Vagina (tissue), 2 donors: Measurements from ENCODE around the gene RPTOR. TPM values are rescaled to one million over a fixed set of nuclear protein-coding genes. Genes with fewer than 3 reads are reported as not detected.

Experiments
- DNase-seq, 2 donors: peaks; one replicate each; pipeline ENCODE4 v3.0.0-alpha.2; 2017; ENCODE audit errors: extremely low spot score in 2 of 2
- H3K27ac ChIP-seq: fragments of 200-600 bp; sonication (generic); one replicate; pipeline ENCODE4 v1.5.1; 2019
- H3K27me3 ChIP-seq: fragments of 200-600 bp; sonication (generic); one replicate; pipeline ENCODE4 v1.5.1; 2019
- H3K36me3 ChIP-seq, 2 donors: fragments of 200-600 bp; sonication (generic); one replicate each; pipeline ENCODE4 v1.5.1; 2017 to 2019
- H3K4me1 ChIP-seq: fragments of 200-600 bp; sonication (generic); one replicate; pipeline ENCODE4 v1.5.1; 2019
- H3K4me3 ChIP-seq, 2 donors: fragments of 200-600 bp; sonication (generic); 1 replicate in 1 of 2; 2 replicates in 1 of 2; pipeline ENCODE4 v1.5.1; 2016 to 2019
- H3K9me3 ChIP-seq: fragments of 200-600 bp; sonication (generic); one replicate; pipeline ENCODE4 v1.5.1; 2019
- CTCF ChIP-seq, 3 experiments: fragments of 450-650 bp in 2 of 3; fragments of 200-600 bp in 1 of 3; sonication (generic) in 1 of 3; IDR thresholded peaks; one replicate each; pipeline ENCODE4 v1.5.1; 2017 to 2019; ENCODE audit warnings: antibody characterized with exemption in 3 of 3, mild to moderate bottlenecking in 2 of 3, moderate library complexity in 2 of 3
- POLR2A ChIP-seq, 2 donors: fragments of 450-650 bp; IDR thresholded peaks; one replicate each; pipeline ENCODE4 v1.6.1; 2017; ENCODE audit warnings: antibody characterized with exemption in 2 of 2, mild to moderate bottlenecking in 2 of 2, moderate library complexity in 2 of 2
- POLR2AphosphoS5 ChIP-seq, 2 donors: sonication (generic); formaldehyde crosslinking; IDR thresholded peaks; one replicate each; pipeline ENCODE4 v1.9.0; 2017; ENCODE audit warnings: antibody characterized with exemption in 2 of 2, mild to moderate bottlenecking in 2 of 2, low read depth in 1 of 2; ENCODE audit not compliant: insufficient read depth in 1 of 2
- intact Hi-C: fragments of 100-400 bp; cut with DNase I; formaldehyde crosslinking; loops from one replicate; pipeline ENCODE4 v1.15.1; 2023
- total RNA-seq: library from RNA; depleted of rRNA; stranded (reverse); fragments of >200 nt; gene quantifications from one replicate; pipeline ENCODE4 v1.2.3, GENCODE V29; 2016

Gene RPTOR
- total RNA-seq, 1 donor from 2014 or later: 38.3 TPM

GRCh38 chr17:80807882-80808281, 263.2 kb downstream of the RPTOR start:
- Histone ChIP-seq H3K4me1 (peaks cover 5% of the 10 kb centered on the region), H3K27me3 (no peaks in the 10 kb centered on the region), H3K36me3 (no peaks in the 10 kb centered on the region), H3K9me3 (peaks cover 8% of the 10 kb centered on the region), H3K27ac (no peak overlapping the region), H3K4me3 (no peak overlapping the region)
- DNase-seq: no peak
- intact Hi-C loops: no loop called here
- no peak for TF ChIP-seq POLR2AphosphoS5 (IDR thresholded peaks at IDR 0.05; ENCODE audit: insufficient read depth in 1 of 2, low read depth in 1 of 2)
- TF ChIP-seq CTCF (IDR thresholded peaks at IDR 0.05): no peak
- no peak for TF ChIP-seq POLR2A (IDR thresholded peaks at IDR 0.05)

GRCh38 chr17:80811181-80812105, 266.8 kb downstream of the RPTOR start:
- Histone ChIP-seq H3K36me3 (no peaks in the 10 kb centered on the region), H3K9me3 (peaks cover 8% of the 10 kb centered on the region), H3K4me1 (no peaks in the 10 kb centered on the region), H3K27ac (no peak overlapping the region), H3K27me3 (no peaks in the 10 kb centered on the region), H3K4me3 (no peak overlapping the region)
- TF ChIP-seq POLR2AphosphoS5 (IDR thresholded peaks at IDR 0.05; ENCODE audit: insufficient read depth in 1 of 2, low read depth in 1 of 2): no peak
- no peak for DNase-seq
- intact Hi-C loops: no loop called here

DNA sequence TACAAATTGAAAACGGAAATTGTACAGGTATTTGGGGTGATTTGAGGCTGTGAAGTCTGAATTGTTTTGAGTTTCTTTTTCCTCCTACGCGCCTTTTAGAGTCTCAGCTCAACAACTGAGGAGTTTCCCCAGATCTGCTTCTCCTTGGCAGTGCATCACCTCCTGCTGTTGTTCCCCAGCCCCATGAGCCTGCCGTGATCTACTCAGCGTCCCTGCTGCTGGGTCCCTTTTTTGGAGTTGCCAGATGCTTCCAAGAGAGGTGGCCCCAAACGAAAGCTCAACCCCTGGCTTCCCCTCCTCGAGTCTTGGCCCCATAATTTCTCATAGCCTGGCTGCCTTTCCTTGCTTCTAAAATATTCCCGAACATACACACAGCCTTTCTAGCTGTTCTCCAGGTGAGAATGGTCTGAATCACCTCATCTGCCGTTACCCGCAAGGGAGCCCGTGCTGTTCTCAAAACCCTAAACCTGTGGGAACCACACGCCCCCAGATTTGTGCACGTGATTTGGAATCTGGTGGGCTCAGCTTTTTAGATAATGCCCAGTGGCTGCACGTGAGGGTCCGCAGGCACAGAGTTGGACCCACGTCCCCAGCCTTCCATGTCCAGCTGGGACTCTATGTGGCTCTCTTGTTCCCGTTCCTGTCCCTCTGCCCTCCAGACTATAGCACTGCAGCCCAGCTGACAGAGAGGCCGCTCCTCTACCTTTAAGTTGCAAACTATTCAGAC, 267.9 kb downstream of the RPTOR start:
- H3K4me1 ChIP-seq: no peaks in the 10 kb centered on the region
- H3K36me3 ChIP-seq: no peaks in the 10 kb centered on the region
- DNase-seq: no peak
- H3K4me3 ChIP-seq: no peak overlapping the region
- intact Hi-C loops: no loop called here
- TF ChIP-seq POLR2A (IDR thresholded peaks at IDR 0.05) (no peak), CTCF (IDR thresholded peaks at IDR 0.05) (no peak), POLR2AphosphoS5 (IDR thresholded peaks at IDR 0.05; ENCODE audit: insufficient read depth in 1 of 2, low read depth in 1 of 2) (no peak)
- H3K9me3 ChIP-seq: peaks cover 1% of the 10 kb centered on the region
- no peaks in the 10 kb centered on the region for H3K27me3 ChIP-seq
- H3K27ac ChIP-seq: no peak overlapping the region

- Histone ChIP-seq H3K27ac (no peak overlapping the region), H3K9me3 (no peaks in the 10 kb centered on the region), H3K27me3 (no peaks in the 10 kb centered on the region), H3K4me3 (no peak overlapping the region), H3K4me1 (no peaks in the 10 kb centered on the region), H3K36me3 (no peaks in the 10 kb centered on the region)
- TF ChIP-seq CTCF (IDR thresholded peaks at IDR 0.05) (no peak), POLR2AphosphoS5 (IDR thresholded peaks at IDR 0.05; ENCODE audit: insufficient read depth in 1 of 2, low read depth in 1 of 2) (no peak), POLR2A (IDR thresholded peaks at IDR 0.05) (no peak)
- intact Hi-C loops: no loop called here
- no peak for DNase-seq
Observed at GRCh38 chr17:80813318-80813717, 268.7 kb downstream of the RPTOR start.

- no peak overlapping the region for H3K27ac ChIP-seq
- intact Hi-C loops: no loop called here
- no peaks in the 10 kb centered on the region for H3K27me3 ChIP-seq
- H3K4me3 ChIP-seq: no peak overlapping the region
- H3K4me1 ChIP-seq: no peaks in the 10 kb centered on the region
- no peaks in the 10 kb centered on the region for H3K9me3 ChIP-seq
- no peak for DNase-seq
- TF ChIP-seq POLR2AphosphoS5 (IDR thresholded peaks at IDR 0.05; ENCODE audit: insufficient read depth in 1 of 2, low read depth in 1 of 2) (no peak), CTCF (IDR thresholded peaks at IDR 0.05) (no peak), POLR2A (IDR thresholded peaks at IDR 0.05) (no peak)
- H3K36me3 ChIP-seq: no peaks in the 10 kb centered on the region
Observed at GRCh38 chr17:80814491-80814890, 269.9 kb downstream of the RPTOR start.
